Astrocyte (in vitro differentiated cells and primary cell): ENCODE data around the gene AFF3. TPM values are rescaled to one million over a fixed set of nuclear protein-coding genes. Genes with fewer than 3 reads are reported as not detected.

ENCODE experiments used
- DNase-seq: peaks from one replicate; pipeline ENCODE4 v3.0.0-alpha.2; 2010; ENCODE audit warnings: low read depth
- FAIRE-seq: peaks from 2 replicates; lab custom pipeline; 2011; peaks lifted over from hg19 to GRCh38; lab: Jason Lieb, UNC
- H2AFZ ChIP-seq: 2 replicates; pipeline ENCODE4 v1.6.0; 2012; ENCODE audit warnings: low read depth, low read length, inconsistent platforms
- H3K27ac ChIP-seq: 2 replicates; pipeline ENCODE4 v1.5.1; 2011; ENCODE audit warnings: low read depth, low read length, inconsistent platforms
- H3K27me3 ChIP-seq: 2 replicates; pipeline ENCODE4 v1.6.0; 2011; ENCODE audit warnings: low read length, inconsistent platforms; ENCODE audit not compliant: insufficient read depth
- H3K36me3 ChIP-seq: 2 replicates; pipeline ENCODE4 v1.5.1; 2011; ENCODE audit warnings: low read length, inconsistent platforms; ENCODE audit not compliant: insufficient read depth
- H3K4me1 ChIP-seq: 2 replicates; pipeline ENCODE4 v1.5.1; 2011; ENCODE audit warnings: low read length, inconsistent platforms; ENCODE audit not compliant: insufficient read depth
- H3K4me2 ChIP-seq: 2 replicates; pipeline ENCODE4 v1.6.0; 2012; ENCODE audit warnings: low read length, inconsistent platforms
- H3K4me3 ChIP-seq: 2 replicates; pipeline ENCODE4 v1.5.1; 2011; ENCODE audit warnings: low read depth, mild to moderate bottlenecking, low read length, inconsistent platforms; ENCODE audit not compliant: insufficient read depth
- H3K79me2 ChIP-seq: 2 replicates; pipeline ENCODE4 v1.6.0; 2012; ENCODE audit warnings: mild to moderate bottlenecking, low read length, inconsistent platforms; ENCODE audit not compliant: insufficient read depth
- H3K9ac ChIP-seq: 2 replicates; pipeline ENCODE4 v1.6.0; 2012; ENCODE audit warnings: mild to moderate bottlenecking, low read length, inconsistent platforms
- H3K9me3 ChIP-seq: 2 replicates; pipeline ENCODE4 v1.5.1; 2012; ENCODE audit warnings: low read depth, mild to moderate bottlenecking, low read length, inconsistent platforms; ENCODE audit not compliant: insufficient read depth
- H4K20me1 ChIP-seq: 2 replicates; pipeline ENCODE4 v1.6.0; 2012; ENCODE audit warnings: low read length, inconsistent platforms; ENCODE audit not compliant: insufficient read depth
- H3K27ac Mint-ChIP-seq: one replicate; pipeline ENCODE4 v1.8.0; 2021; ENCODE audit warnings: mild to moderate bottlenecking, mixed read lengths; ENCODE audit not compliant: unreplicated experiment
- H3K27me3 Mint-ChIP-seq: one replicate; pipeline ENCODE4 v1.8.0; 2021; ENCODE audit warnings: low read depth, mixed read lengths; ENCODE audit not compliant: unreplicated experiment
- H3K36me3 Mint-ChIP-seq: one replicate; pipeline ENCODE4 v1.8.0; 2021; ENCODE audit warnings: low read depth, mixed read lengths; ENCODE audit not compliant: unreplicated experiment
- H3K4me1 Mint-ChIP-seq: one replicate; pipeline ENCODE4 v1.8.0; 2021; ENCODE audit warnings: low read depth, mixed read lengths; ENCODE audit not compliant: unreplicated experiment
- H3K4me3 Mint-ChIP-seq: one replicate; pipeline ENCODE4 v1.8.0; 2021; ENCODE audit warnings: mild to moderate bottlenecking, moderate library complexity, mixed read lengths; ENCODE audit not compliant: unreplicated experiment
- H3K9me3 Mint-ChIP-seq: one replicate; pipeline ENCODE4 v1.8.0; 2021; ENCODE audit warnings: mild to moderate bottlenecking, mixed read lengths; ENCODE audit not compliant: unreplicated experiment
- CTCF ChIP-seq: IDR thresholded peaks from 2 replicates; pipeline ENCODE4 v1.5.1; 2011; ENCODE audit warnings: low read depth, mild to moderate bottlenecking, inconsistent platforms, low read length, moderate library complexity; ENCODE audit not compliant: insufficient read depth
- EZH2 ChIP-seq: IDR thresholded peaks from 2 replicates; pipeline ENCODE4 v1.6.1; 2012; ENCODE audit warnings: mild to moderate bottlenecking, low read length, inconsistent platforms; ENCODE audit not compliant: insufficient read depth
- total RNA-seq: library from RNA; stranded (reverse); gene quantifications from 2 replicates; pipeline ENCODE4 v1.2.1, GENCODE V29; 2021

AFF3 gene
- total RNA-seq, 1 donor from 2014 or later: 14.7 TPM

- Histone ChIP-seq H3K27ac (no peak overlapping the region), H4K20me1 (no peaks in the 10 kb centered on the region), H3K79me2 (no peaks in the 10 kb centered on the region), H3K4me2 (no peak overlapping the region), H3K27me3 (no peaks in the 10 kb centered on the region), H3K9ac (no peak overlapping the region), H3K9me3 (no peaks in the 10 kb centered on the region), H3K4me1 (peaks cover 6% of the 10 kb centered on the region), H3K36me3 (no peaks in the 10 kb centered on the region), H3K4me3 (no peak overlapping the region), H2AFZ (no peak overlapping the region)
- Mint-ChIP-seq H3K27ac (no peak overlapping the region), H3K36me3 (peaks cover 2% of the 10 kb centered on the region), H3K9me3 (no peaks in the 10 kb centered on the region), H3K4me3 (no peak overlapping the region), H3K27me3 (no peaks in the 10 kb centered on the region), H3K4me1 (peaks cover 18% of the 10 kb centered on the region)
- no peak for FAIRE-seq
- TF ChIP-seq EZH2: no peak
- TF ChIP-seq CTCF: no peak
- DNase-seq: no peak
Observed at GRCh38 chr2:99854236-99854852, 288.0 kb downstream of the AFF3 start.

GRCh38 chr2:99852956-99853355 lies 289.4 kb downstream of the AFF3 start:
- H3K36me3 Mint-ChIP-seq: peaks cover 2% of the 10 kb centered on the region
- no peak overlapping the region for H3K27ac ChIP-seq
- FAIRE-seq (no peak), DNase-seq (no peak)
- no peaks in the 10 kb centered on the region for H3K4me1 ChIP-seq
- no peak overlapping the region for H3K4me3 Mint-ChIP-seq
- no peaks in the 10 kb centered on the region for H3K79me2 ChIP-seq
- no peak for TF ChIP-seq EZH2
- no peak for TF ChIP-seq CTCF
- H3K27me3 ChIP-seq: no peaks in the 10 kb centered on the region
- H3K9me3 ChIP-seq: no peaks in the 10 kb centered on the region
- H3K27ac Mint-ChIP-seq: no peak overlapping the region
- no peak overlapping the region for H3K4me2 ChIP-seq
- H3K4me3 ChIP-seq: no peak overlapping the region
- no peaks in the 10 kb centered on the region for H3K9me3 Mint-ChIP-seq
- no peaks in the 10 kb centered on the region for H4K20me1 ChIP-seq
- no peak overlapping the region for H2AFZ ChIP-seq
- no peaks in the 10 kb centered on the region for H3K27me3 Mint-ChIP-seq
- H3K4me1 Mint-ChIP-seq: peaks cover 8% of the 10 kb centered on the region
- H3K36me3 ChIP-seq: no peaks in the 10 kb centered on the region
- no peak overlapping the region for H3K9ac ChIP-seq

- Histone ChIP-seq H3K9me3 (no peaks in the 10 kb centered on the region), H3K36me3 (no peaks in the 10 kb centered on the region), H3K79me2 (no peaks in the 10 kb centered on the region), H3K27ac (no peak overlapping the region), H4K20me1 (no peaks in the 10 kb centered on the region), H3K4me2 (no peak overlapping the region), H2AFZ (no peak overlapping the region), H3K4me1 (no peaks in the 10 kb centered on the region), H3K9ac (no peak overlapping the region), H3K4me3 (no peak overlapping the region), H3K27me3 (no peaks in the 10 kb centered on the region)
- no peak overlapping the region for H3K4me3 Mint-ChIP-seq
- peaks cover 5% of the 10 kb centered on the region for H3K36me3 Mint-ChIP-seq
- TF ChIP-seq EZH2: no peak
- TF ChIP-seq CTCF: no peak
- FAIRE-seq (peak; percentile 70), DNase-seq (no peak)
- H3K27me3 Mint-ChIP-seq: no peaks in the 10 kb centered on the region
- H3K27ac Mint-ChIP-seq: no peak overlapping the region
- no peaks in the 10 kb centered on the region for H3K9me3 Mint-ChIP-seq
- peaks cover 8% of the 10 kb centered on the region for H3K4me1 Mint-ChIP-seq
Observed at GRCh38 chr2:99852376-99852934, 289.9 kb downstream of the AFF3 start.
